Bronchial epithelial cell (primary cell): ENCODE data around the gene CHRNA1. TPM values are rescaled to one million over a fixed set of nuclear protein-coding genes. Genes with fewer than 3 reads are reported as not detected.
A peak's percentile ranks its signal among the peaks of the same experiment; 100 is the strongest.

Experiments
- DNase-seq: peaks from one replicate; pipeline ENCODE4 v3.0.0-alpha.2; 2010; ENCODE audit warnings: low read depth
- FAIRE-seq: peaks from 2 replicates; lab custom pipeline; 2011; peaks lifted over from hg19 to GRCh38; lab: Jason Lieb, UNC
- H3K27me3 ChIP-seq: 2 replicates; pipeline ENCODE4 v1.5.1; 2011; ENCODE audit warnings: low read length; ENCODE audit not compliant: control insufficient read depth, insufficient read depth
- H3K36me3 ChIP-seq: 2 replicates; pipeline ENCODE4 v1.5.1; 2011; ENCODE audit warnings: low read length; ENCODE audit not compliant: control insufficient read depth, insufficient read depth
- H3K4me3 ChIP-seq: 2 replicates; pipeline ENCODE4 v1.5.1; 2011; ENCODE audit warnings: mild to moderate bottlenecking, low read depth, low read length, control low read depth
- total RNA-seq: library from RNA; depleted of rRNA; stranded (reverse); fragments of >200 nt; gene quantifications from 2 replicates; pipeline ENCODE4 v1.2.1, GENCODE V29; 2014
- TF ChIP-seq, protein P1 (sequence below): IDR thresholded peaks from 2 replicates; pipeline ENCODE4 v1.5.1; 2011; ENCODE audit warnings: mild to moderate bottlenecking, moderate library complexity, low read length, control low read depth, inconsistent platforms; ENCODE audit not compliant: insufficient read depth, severe bottlenecking

CHRNA1 gene
- total RNA-seq, 1 donor from 2014 or later: not detected

DNA sequence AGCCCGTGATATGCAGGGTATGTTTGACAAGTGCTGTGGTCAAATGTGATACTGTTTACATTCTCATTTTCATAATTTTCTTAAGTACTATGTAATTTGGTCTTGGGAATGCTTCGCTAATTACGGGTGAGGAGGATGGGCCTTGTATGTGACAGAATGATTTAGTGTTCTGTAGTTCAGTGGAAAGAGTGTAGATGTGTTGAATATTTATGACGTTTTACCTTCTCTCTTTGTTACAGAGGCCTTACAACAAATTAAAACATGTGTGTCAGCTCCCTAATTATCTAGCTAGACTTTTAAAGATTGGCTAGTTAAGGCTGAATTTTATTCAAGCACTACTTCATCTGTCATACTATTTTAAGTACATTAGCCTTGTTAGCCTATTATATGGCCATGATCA, 10.6 kb upstream of the CHRNA1 start:
- Histone ChIP-seq H3K36me3 (no peaks in the 10 kb centered on the region), H3K27me3 (no peaks in the 10 kb centered on the region), H3K4me3 (no peak overlapping the region)
- FAIRE-seq (no peak), DNase-seq (no peak)
- TF ChIP-seq, protein P1, sequence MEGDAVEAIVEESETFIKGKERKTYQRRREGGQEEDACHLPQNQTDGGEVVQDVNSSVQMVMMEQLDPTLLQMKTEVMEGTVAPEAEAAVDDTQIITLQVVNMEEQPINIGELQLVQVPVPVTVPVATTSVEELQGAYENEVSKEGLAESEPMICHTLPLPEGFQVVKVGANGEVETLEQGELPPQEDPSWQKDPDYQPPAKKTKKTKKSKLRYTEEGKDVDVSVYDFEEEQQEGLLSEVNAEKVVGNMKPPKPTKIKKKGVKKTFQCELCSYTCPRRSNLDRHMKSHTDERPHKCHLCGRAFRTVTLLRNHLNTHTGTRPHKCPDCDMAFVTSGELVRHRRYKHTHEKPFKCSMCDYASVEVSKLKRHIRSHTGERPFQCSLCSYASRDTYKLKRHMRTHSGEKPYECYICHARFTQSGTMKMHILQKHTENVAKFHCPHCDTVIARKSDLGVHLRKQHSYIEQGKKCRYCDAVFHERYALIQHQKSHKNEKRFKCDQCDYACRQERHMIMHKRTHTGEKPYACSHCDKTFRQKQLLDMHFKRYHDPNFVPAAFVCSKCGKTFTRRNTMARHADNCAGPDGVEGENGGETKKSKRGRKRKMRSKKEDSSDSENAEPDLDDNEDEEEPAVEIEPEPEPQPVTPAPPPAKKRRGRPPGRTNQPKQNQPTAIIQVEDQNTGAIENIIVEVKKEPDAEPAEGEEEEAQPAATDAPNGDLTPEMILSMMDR: no peak

DNA sequence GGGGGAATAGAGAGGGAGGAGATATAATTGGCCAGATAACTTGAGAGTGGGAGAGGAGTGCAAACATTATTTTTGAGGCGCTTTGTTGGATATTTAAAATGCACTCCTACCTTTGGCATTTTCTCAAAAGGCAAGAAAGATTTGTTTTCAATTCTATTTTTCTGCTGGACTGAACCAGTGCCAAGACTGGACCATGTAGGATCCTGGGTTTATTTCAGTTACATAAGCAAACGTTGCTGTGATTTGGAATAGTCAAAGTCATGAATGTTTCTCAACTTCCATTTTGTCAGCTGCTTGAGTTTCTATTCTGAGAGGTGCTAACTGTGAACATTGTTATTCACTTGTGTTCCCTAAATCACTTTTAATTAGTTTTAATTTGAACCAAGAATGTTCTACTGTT, 8.9 kb upstream of the CHRNA1 start:
- H3K36me3 ChIP-seq: no peaks in the 10 kb centered on the region
- FAIRE-seq (no peak), DNase-seq (no peak)
- H3K4me3 ChIP-seq: no peak overlapping the region
- TF ChIP-seq, protein P1: no peak
- no peaks in the 10 kb centered on the region for H3K27me3 ChIP-seq

DNA sequence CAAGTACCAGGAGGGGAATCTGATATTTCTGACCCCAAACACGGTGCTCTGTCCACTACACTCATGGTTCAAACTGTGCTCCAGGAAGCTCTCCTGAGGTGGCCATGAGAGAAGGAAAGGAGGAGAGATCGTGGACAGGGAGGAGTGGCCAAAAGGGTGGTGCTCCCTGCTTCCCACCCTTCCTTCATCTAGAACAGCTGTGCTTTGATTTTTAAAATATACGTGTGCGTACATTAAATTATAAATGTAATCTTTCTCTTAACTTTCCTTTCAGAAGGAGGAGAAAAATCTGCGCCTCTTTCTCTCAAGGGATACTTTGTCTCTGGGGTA, 8.2 kb upstream of the CHRNA1 start:
- TF ChIP-seq, protein P1: no peak
- H3K4me3 ChIP-seq: no peak overlapping the region
- H3K36me3 ChIP-seq: no peaks in the 10 kb centered on the region
- no peaks in the 10 kb centered on the region for H3K27me3 ChIP-seq
- DNase-seq (no peak), FAIRE-seq (no peak)

DNA sequence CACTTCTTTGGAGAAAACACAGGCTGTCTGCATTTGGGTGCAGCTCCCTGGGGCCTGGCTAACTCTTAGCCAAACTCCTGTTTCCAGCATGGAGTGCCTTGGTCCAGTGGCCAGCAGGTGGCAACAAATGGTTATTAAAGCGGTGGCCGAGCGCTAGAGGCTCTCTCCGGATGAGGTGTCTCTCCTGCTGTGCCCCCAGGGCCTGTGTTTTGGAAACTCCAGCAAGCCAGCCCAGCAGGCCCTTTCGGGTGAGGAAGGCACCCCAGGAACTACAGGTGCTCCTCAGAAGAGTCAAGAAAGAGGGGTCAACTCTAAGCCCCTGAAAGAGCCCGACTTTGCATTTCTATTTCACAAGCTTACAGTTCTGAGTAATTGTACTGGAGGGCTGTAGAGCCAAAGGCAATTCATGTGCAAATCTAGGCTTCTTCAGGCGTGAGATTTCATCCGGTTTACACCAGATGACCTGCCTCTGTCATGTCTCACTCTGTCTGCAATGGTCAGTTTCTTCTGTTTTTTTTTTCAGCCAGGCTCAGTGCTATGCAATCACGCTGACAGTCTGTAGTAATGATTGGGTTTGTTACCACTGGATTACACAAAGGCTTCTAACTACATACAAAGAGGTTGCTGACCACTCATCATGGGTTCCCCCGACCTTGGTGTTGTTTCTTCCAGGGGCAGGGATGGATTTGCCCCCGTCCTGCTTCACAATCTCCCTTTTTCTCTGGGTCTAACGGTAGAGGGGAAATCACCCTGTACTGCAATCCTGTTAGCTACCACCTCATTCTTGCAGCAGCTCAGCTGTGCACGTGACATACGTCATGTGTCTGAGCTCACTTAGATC, 7.6 kb upstream of the CHRNA1 start:
- no peak overlapping the region for H3K4me3 ChIP-seq
- FAIRE-seq: no peak
- H3K27me3 ChIP-seq: no peaks in the 10 kb centered on the region
- TF ChIP-seq, protein P1: peak; percentile 88
- no peaks in the 10 kb centered on the region for H3K36me3 ChIP-seq
- DNase-seq: peak; percentile 60

DNA sequence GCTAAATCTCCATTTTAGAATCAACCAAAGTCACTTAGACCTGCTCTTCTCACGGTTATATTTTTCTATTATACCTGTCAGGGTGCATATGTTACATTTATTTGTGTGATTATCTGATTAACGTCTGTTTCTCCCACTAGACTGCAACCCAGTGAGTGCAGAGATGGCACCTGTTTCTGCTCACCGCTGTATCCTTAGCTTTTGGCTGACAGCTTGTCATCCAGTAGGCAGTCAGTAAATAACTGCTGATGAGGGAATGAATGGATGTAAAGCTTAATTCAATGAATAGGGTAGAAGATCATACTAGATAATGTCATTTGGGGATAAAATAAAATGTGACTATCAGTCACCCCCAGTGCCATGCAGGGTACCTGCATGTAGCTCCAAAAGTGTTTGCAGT, 6.9 kb upstream of the CHRNA1 start:
- DNase-seq (no peak), FAIRE-seq (no peak)
- Histone ChIP-seq H3K27me3 (no peaks in the 10 kb centered on the region), H3K4me3 (no peak overlapping the region), H3K36me3 (no peaks in the 10 kb centered on the region)
- TF ChIP-seq, protein P1: no peak

DNA sequence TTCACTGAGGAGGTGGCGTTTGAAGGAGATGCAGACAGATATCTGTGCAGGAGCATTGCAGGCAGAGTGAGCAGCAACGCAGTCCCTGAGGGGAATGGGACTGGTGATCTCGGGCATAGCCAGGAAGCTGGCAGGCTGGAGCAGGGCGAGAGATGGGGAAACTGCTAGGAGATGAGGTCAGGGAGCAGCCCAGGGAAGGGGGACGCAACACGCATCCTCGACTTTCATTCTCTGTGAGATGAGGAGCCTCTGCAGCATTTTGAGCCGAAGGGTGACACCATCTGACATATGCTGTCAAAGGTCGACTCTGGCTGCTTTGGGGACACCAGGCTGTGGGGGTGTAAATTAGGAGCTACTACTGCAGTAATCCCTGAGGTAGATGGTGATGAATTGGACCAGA, 4.3 kb upstream of the CHRNA1 start:
- TF ChIP-seq, protein P1: no peak
- H3K27me3 ChIP-seq: no peaks in the 10 kb centered on the region
- DNase-seq (no peak), FAIRE-seq (no peak)
- H3K4me3 ChIP-seq: no peak overlapping the region
- H3K36me3 ChIP-seq: no peaks in the 10 kb centered on the region
